Omental fat pad (tissue), 4 donors: Measurements from ENCODE around the gene PCDHA3. TPM values are rescaled to one million over a fixed set of nuclear protein-coding genes. Genes with fewer than 3 reads are reported as not detected.
"Not testable (repeated sequence)": the region's sequence is repeated elsewhere in the genome, so short reads cannot be mapped to it uniquely, and the experiment has no call there.

ENCODE experiments used
- ATAC-seq: fragments of 150-250 bp; one replicate; pipeline ENCODE4 v1.9.1; 2016; ENCODE audit warnings: mild to moderate bottlenecking, moderate library complexity; ENCODE audit not compliant: low FRiP score
- DNase-seq: peaks from one replicate; pipeline ENCODE4 v3.0.0-alpha.2; 2019; ENCODE audit warnings: low spot score
- CTCF ChIP-seq, 3 donors: fragments of 450-650 bp; IDR thresholded peaks; one replicate each; pipeline ENCODE4 v1.5.1; 2016 to 2017; ENCODE audit warnings: antibody characterized with exemption in 3 of 3, mild to moderate bottlenecking in 3 of 3, moderate library complexity in 2 of 3
- total RNA-seq, 4 donors: library from RNA; depleted of rRNA; stranded (reverse); fragments of >200 nt; gene quantifications; one replicate each; pipeline ENCODE4 v1.1.0, GENCODE V29; 2016

PCDHA3 gene
- total RNA-seq: 1 to 10 TPM in 1 of 4 donors, under 1 TPM in 3; 0.25 to 3.1 (median 0.56) TPM

- ATAC-seq (no peak), DNase-seq (no peak)
- no peak for TF ChIP-seq CTCF (IDR thresholded peaks at IDR 0.05)
Measured at GRCh38 chr5:140800816-140801493, at the start of gene PCDHA3. TSS of gene PCDHA3 (plus strand) at chr5:140801057.

- no peak for TF ChIP-seq CTCF (IDR thresholded peaks at IDR 0.05)
- no peak for ATAC-seq
- no peak for DNase-seq
Measured at GRCh38 chr5:140753561-140753960, 47.3 kb upstream of the PCDHA3 start.

- TF ChIP-seq CTCF (IDR thresholded peaks at IDR 0.05): no peak
- ATAC-seq: no peak
- DNase-seq: no peak
Measured at GRCh38 chr5:140764177-140764973, 36.5 kb upstream of the PCDHA3 start.

- no peak for DNase-seq
- no peak for TF ChIP-seq CTCF (IDR thresholded peaks at IDR 0.05)
- ATAC-seq: no peak
Measured at GRCh38 chr5:140767444-140767843, 33.4 kb upstream of the PCDHA3 start.

- ATAC-seq (no peak), DNase-seq (no peak)
- no peak for TF ChIP-seq CTCF (IDR thresholded peaks at IDR 0.05)
Measured at GRCh38 chr5:140780512-140780911, 20.3 kb upstream of the PCDHA3 start.

- no peak for TF ChIP-seq CTCF (IDR thresholded peaks at IDR 0.05)
- ATAC-seq (no peak), DNase-seq (no peak)
Measured at GRCh38 chr5:140785905-140786686, 14.8 kb upstream of the PCDHA3 start, which contains the start of gene PCDHA1. TSS of gene PCDHA1 (plus strand) at chr5:140786140.

GRCh38 chr5:140787422-140787821 is 13.4 kb upstream of the PCDHA3 start:
- not testable (repeated sequence) for ATAC-seq, DNase-seq

- not testable (repeated sequence) for DNase-seq
Measured at GRCh38 chr5:140787849-140788504, 12.9 kb upstream of the PCDHA3 start.

More at GRCh38 chr5:140787849-140788504, 12.9 kb upstream of the PCDHA3 start:
- not testable (repeated sequence) for ATAC-seq
